ENCODE measurements around the gene C11orf21.
A peak's percentile ranks its signal among the peaks of the same experiment; 100 is the strongest.

Gene C11orf21

GRCh38 chr11:2276280-2277007, 25.3 kb downstream of the C11orf21 start:
- DNase-seq (ENCODE audit: low spot score in 2 of 2) = peak in 1 of 2 donors; percentile 12
- peaks cover 72% of the 10 kb centered on the region for H3K27me3 Mint-ChIP-seq
- H3K9me3 Mint-ChIP-seq = peaks cover 6% of the 10 kb centered on the region
- no peaks in the 10 kb centered on the region for H3K36me3 Mint-ChIP-seq (ENCODE audit: insufficient read depth)
- no peak for ATAC-seq (replicated peaks; ENCODE audit: extremely low read depth, poor library complexity, severe bottlenecking)
- H3K27ac Mint-ChIP-seq (ENCODE audit: low read depth) = no peak overlapping the region
- H3K4me1 Mint-ChIP-seq = peaks cover 13% of the 10 kb centered on the region
- no peak overlapping the region for H3K4me3 Mint-ChIP-seq

DNA sequence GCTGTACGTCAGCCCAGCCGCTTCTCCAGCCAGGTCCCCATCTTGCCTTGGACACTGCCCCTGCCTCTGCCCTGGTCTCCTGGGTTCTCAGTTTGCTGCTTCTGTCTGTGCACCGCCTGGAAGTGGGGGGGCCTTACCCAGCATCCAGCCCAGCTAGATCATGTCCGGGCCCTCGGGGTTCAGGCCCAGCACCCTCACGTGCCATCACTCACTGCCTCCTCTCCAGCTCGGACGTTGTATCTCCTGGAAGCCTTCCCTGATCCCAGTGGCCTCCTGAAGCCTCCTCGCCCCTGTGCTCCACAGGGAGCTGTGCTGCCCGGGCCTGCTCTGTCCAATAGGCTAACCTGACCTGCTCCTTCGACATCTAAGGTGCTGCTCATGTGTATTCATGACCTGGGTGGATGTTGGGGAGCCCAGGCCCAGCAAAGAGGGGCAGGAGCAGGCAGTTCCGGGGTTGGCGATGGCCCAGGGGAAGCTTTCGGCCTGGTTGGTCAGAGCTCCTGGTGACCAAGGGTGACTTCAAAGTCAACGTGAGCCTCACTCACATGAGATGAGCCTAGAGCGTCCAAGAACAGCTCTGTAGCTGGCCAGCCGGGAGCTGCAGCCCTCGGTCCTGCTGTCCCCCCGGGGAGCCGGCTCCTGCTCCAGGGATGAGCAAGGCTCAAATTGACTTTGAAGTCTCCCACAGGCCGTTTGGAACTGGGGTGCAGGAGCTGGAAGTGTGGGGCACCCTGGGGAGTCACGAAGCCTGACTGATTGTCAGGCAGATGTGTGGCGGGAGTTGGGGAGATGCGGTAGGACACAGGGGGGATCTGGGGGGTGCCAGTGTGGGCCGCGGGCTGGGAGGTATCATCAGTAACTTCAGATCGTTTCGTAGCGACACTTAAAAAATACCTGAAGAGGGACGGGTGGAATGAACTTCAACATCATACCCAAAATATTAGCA, 26.1 kb downstream of the C11orf21 start:
- H3K36me3 Mint-ChIP-seq (ENCODE audit: insufficient read depth) = no peaks in the 10 kb centered on the region
- no peak overlapping the region for H3K4me3 Mint-ChIP-seq
- H3K4me1 Mint-ChIP-seq = peaks cover 13% of the 10 kb centered on the region
- H3K9me3 Mint-ChIP-seq = peaks cover 6% of the 10 kb centered on the region
- DNase-seq (ENCODE audit: low spot score in 2 of 2) (peak in 1 of 2 donors; percentile 12), ATAC-seq (replicated peaks; ENCODE audit: extremely low read depth, poor library complexity, severe bottlenecking) (no peak)
- H3K27me3 Mint-ChIP-seq = peaks cover 76% of the 10 kb centered on the region
- H3K27ac Mint-ChIP-seq (ENCODE audit: low read depth) = no peak overlapping the region

DNA sequence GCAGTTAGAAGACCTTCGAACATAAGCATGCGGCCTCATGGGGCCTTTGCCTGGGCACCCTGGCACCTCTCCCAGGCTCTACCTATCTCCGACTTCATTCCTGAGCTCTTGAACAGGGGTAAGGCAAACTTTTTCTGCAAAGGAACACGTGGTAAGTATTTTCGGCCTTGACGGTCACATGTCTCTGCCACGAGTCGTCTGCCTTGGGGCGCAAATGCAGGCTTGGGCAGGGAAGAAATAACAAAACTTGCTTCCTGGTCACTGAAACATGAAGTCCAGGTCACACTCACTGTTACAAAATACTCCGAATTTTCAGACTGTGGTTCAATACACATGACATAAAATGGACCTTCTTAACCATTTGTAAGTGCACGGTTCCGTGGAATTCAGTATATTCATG, 27.9 kb downstream of the C11orf21 start:
- ATAC-seq (replicated peaks; ENCODE audit: extremely low read depth, poor library complexity, severe bottlenecking) = no peak
- peaks cover 4% of the 10 kb centered on the region for H3K36me3 Mint-ChIP-seq (ENCODE audit: insufficient read depth)

GRCh38 chr11:2273311-2273710, 28.4 kb downstream of the C11orf21 start:
- Mint-ChIP-seq H3K36me3 (ENCODE audit: insufficient read depth) (peaks cover 4% of the 10 kb centered on the region), H3K27me3 (peaks cover 64% of the 10 kb centered on the region), H3K4me1 (peaks cover 17% of the 10 kb centered on the region), H3K4me3 (no peak overlapping the region), H3K9me3 (no peaks in the 10 kb centered on the region), H3K27ac (ENCODE audit: low read depth) (peak overlapping the region; percentile 8)
- DNase-seq (ENCODE audit: low spot score in 2 of 2) (peak in 1 of 2 donors; percentile 3), ATAC-seq (replicated peaks; ENCODE audit: extremely low read depth, poor library complexity, severe bottlenecking) (no peak)

More for the DNA sequence above, 27.9 kb downstream of the C11orf21 start:
- Mint-ChIP-seq H3K9me3 (no peaks in the 10 kb centered on the region), H3K4me3 (no peak overlapping the region), H3K4me1 (peaks cover 13% of the 10 kb centered on the region), H3K27ac (ENCODE audit: low read depth) (no peak overlapping the region), H3K27me3 (peaks cover 67% of the 10 kb centered on the region)
- peak in 1 of 2 donors; percentile 5 for DNase-seq (ENCODE audit: low spot score in 2 of 2)

- H3K9me3 Mint-ChIP-seq = no peaks in the 10 kb centered on the region
- H3K36me3 Mint-ChIP-seq (ENCODE audit: insufficient read depth) = peaks cover 4% of the 10 kb centered on the region
- H3K27me3 Mint-ChIP-seq = peaks cover 62% of the 10 kb centered on the region
- DNase-seq (ENCODE audit: low spot score in 2 of 2) (peak in 1 of 2 donors; percentile 6), ATAC-seq (replicated peaks; ENCODE audit: extremely low read depth, poor library complexity, severe bottlenecking) (no peak)
- peak overlapping the region; percentile 5 for H3K4me3 Mint-ChIP-seq
- H3K27ac Mint-ChIP-seq (ENCODE audit: low read depth) = peak overlapping the region; percentile 8
- H3K4me1 Mint-ChIP-seq = peaks cover 20% of the 10 kb centered on the region
Observed at GRCh38 chr11:2272946-2273280, 28.8 kb downstream of the C11orf21 start.

GRCh38 chr11:2272228-2272945, 29.3 kb downstream of the C11orf21 start:
- Mint-ChIP-seq H3K27ac (ENCODE audit: low read depth) (peak overlapping the region; percentile 8), H3K36me3 (ENCODE audit: insufficient read depth) (peaks cover 4% of the 10 kb centered on the region), H3K27me3 (peaks cover 57% of the 10 kb centered on the region), H3K9me3 (no peaks in the 10 kb centered on the region), H3K4me1 (peaks cover 15% of the 10 kb centered on the region), H3K4me3 (no peak overlapping the region)
- ATAC-seq (replicated peaks; ENCODE audit: extremely low read depth, poor library complexity, severe bottlenecking) (no peak), DNase-seq (ENCODE audit: low spot score in 2 of 2) (peak in 1 of 2 donors; percentile 5)

GRCh38 chr11:2271327-2272227, 30.1 kb downstream of the C11orf21 start:
- Mint-ChIP-seq H3K27ac (ENCODE audit: low read depth) (no peak overlapping the region), H3K27me3 (peaks cover 49% of the 10 kb centered on the region), H3K36me3 (ENCODE audit: insufficient read depth) (peaks cover 4% of the 10 kb centered on the region), H3K9me3 (no peaks in the 10 kb centered on the region), H3K4me1 (peaks cover 11% of the 10 kb centered on the region), H3K4me3 (peak overlapping the region; percentile 54)
- ATAC-seq (replicated peaks; ENCODE audit: extremely low read depth, poor library complexity, severe bottlenecking) (no peak), DNase-seq (ENCODE audit: low spot score in 2 of 2) (peak in 1 of 2 donors; percentile 7)

DNA sequence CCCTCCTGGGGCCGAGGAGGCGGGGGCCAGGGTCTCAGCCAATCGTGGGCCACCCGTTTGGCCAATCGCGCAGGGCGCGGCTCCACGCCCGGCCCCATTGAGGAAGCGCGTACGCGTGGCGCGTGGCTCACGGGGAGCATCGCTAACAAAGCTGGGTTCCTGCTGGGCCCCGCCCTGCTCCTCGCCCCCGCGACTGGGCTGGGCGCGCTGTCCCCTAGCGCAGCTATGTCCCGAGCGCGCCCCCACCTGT, 30.7 kb downstream of the C11orf21 start:
- Mint-ChIP-seq H3K27me3 (peaks cover 45% of the 10 kb centered on the region), H3K4me1 (peaks cover 15% of the 10 kb centered on the region), H3K27ac (ENCODE audit: low read depth) (no peak overlapping the region), H3K9me3 (no peaks in the 10 kb centered on the region), H3K36me3 (ENCODE audit: insufficient read depth) (peaks cover 4% of the 10 kb centered on the region), H3K4me3 (peak overlapping the region; percentile 54)
- DNase-seq (ENCODE audit: low spot score in 2 of 2) (peak in 1 of 2 donors; percentile 30), ATAC-seq (replicated peaks; ENCODE audit: extremely low read depth, poor library complexity, severe bottlenecking) (peak; percentile 60)

DNA sequence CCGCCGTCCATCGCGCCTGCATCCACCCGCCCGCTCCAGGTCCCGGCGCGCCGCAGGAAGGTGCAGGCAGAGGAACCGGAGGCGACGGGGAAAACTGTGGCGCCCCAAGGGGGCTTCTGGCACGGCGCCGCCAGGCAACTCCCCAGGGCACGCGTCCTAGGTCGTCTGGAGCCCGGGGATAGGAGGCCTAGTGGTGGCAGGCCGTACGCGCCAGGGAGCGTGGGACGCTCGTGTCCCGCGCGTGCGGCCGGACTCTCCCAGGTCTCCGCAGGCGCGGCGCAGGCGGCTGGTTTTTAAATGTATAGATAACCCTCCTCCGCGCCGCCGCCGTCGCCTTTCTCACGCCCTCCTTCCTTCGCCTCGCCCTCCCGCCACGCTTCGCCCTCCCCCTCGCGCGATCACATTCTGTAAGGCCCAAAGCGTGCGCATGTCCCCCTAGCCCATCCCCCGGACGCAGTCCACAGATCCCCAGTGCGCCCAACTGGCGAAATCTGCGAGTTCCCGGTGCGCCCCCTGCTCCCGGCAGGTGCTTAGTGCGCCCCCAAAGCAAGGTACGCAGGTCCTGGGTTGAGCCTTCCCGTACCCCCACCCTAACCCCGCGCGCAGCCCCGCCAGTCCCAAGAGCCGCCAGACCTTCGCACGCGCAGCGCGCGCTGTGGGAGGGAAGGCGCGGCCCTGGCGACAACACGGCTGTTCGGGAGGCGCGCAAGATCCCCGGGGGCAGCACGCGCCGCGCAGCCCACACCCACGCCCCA, 31.2 kb downstream of the C11orf21 start, which contains the start of gene ASCL2:
ASCL2 (minus strand) TSS at position 267 of the 755 bp plus-strand sequence; CDS start at position 11, 256 bp downstream.
- ATAC-seq (replicated peaks; ENCODE audit: extremely low read depth, poor library complexity, severe bottlenecking) = peak; percentile 20
- Mint-ChIP-seq H3K36me3 (ENCODE audit: insufficient read depth) (peaks cover 4% of the 10 kb centered on the region), H3K27me3 (peaks cover 41% of the 10 kb centered on the region), H3K9me3 (no peaks in the 10 kb centered on the region), H3K4me1 (peaks cover 20% of the 10 kb centered on the region), H3K4me3 (peak within 1 kb of the TSS; percentile 67), H3K27ac (ENCODE audit: low read depth) (no peak within 1 kb of the TSS)
- peak in 1 of 2 donors; percentile 8 for DNase-seq (ENCODE audit: low spot score in 2 of 2)

DNA sequence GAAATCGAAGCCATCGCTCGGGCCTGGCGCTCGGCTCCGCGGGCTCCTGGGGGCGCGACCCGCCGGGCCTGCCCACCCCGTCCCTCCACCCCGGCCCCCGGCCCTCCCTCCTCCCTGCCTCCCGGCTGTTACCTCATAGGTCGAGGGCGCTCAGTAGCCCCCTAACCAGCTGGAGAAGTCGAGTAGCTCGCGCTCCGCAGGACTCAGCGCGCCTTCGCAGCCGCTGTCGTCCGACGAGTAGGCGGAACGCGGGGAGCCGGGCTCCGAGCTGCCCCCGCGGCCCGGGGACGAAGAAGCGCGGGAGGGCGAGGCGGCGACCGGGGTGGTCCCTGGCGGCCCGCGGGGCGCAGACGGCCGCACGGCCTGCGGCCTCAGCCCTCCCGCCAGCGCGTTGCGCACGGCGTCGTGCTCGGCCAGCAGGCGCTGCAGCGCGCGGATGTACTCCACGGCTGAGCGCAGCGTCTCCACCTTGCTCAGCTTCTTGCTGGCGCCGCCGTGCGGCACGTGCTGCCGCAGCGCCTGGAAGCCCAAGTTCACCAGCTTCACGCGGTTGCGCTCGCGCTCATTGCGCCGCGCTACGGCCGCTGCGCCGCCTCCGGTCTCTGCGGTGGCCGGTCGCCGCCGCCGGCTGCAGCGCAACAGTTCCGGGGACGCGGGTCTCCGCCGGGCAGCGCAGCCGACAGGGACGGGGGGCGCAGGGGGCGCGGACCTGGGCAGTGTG, 32.0 kb downstream of the C11orf21 start:
- H3K4me1 Mint-ChIP-seq = peaks cover 25% of the 10 kb centered on the region
- H3K27ac Mint-ChIP-seq (ENCODE audit: low read depth) = no peak overlapping the region
- H3K27me3 Mint-ChIP-seq = peaks cover 35% of the 10 kb centered on the region
- DNase-seq (ENCODE audit: low spot score in 2 of 2) (no peak), ATAC-seq (replicated peaks; ENCODE audit: extremely low read depth, poor library complexity, severe bottlenecking) (peak; percentile 56)
- H3K36me3 Mint-ChIP-seq (ENCODE audit: insufficient read depth) = peaks cover 4% of the 10 kb centered on the region
- H3K9me3 Mint-ChIP-seq = no peaks in the 10 kb centered on the region
- H3K4me3 Mint-ChIP-seq = peak overlapping the region; percentile 67

All from central memory CD8-positive, alpha-beta T cell (primary cell).